A673 (cell line): ENCODE results near the gene ZNF316.

Experiments
- EZH2 ChIP-seq: fragments of 200-600 bp; sonication (generic); IDR thresholded peaks from 2 replicates; pipeline ENCODE4 v1.6.1; 2017; ENCODE audit warnings: borderline replicate concordance, low read depth, mild to moderate bottlenecking, mixed read lengths, antibody characterized with exemption, low read length; ENCODE audit not compliant: poor library complexity, severe bottlenecking
- TF ChIP-seq, protein P1 (sequence below): fragments of 300-800, 200-600 bp; sonication (generic); conservative IDR thresholded peaks from 2 replicates; pipeline ENCODE4 v1.5.1; 2017; ENCODE audit warnings: low read depth, mild to moderate bottlenecking, antibody characterized with exemption, low read length, moderate library complexity, mixed read lengths

DNA sequence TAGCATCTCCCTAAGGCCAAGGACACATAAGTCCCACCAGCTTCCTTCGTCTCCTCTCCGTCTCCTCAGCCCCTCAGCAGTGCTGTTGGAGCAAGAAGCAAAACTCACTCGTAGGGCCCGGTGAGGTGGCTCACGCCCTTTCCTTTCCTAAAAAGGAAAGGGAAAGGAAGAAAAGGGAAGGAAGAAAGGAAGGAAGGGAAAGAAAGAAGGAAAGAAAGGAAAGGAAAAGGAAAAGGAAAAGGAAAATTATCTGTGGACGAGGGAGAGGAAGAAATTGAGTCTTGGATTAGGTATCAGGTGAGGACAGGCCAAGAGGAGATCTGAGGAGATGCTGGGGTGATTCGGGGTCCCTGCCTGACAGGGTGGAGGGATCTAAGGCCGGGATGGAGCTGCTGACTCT lies 3.1 kb upstream of the ZNF316 start:
- TF ChIP-seq, protein P1, sequence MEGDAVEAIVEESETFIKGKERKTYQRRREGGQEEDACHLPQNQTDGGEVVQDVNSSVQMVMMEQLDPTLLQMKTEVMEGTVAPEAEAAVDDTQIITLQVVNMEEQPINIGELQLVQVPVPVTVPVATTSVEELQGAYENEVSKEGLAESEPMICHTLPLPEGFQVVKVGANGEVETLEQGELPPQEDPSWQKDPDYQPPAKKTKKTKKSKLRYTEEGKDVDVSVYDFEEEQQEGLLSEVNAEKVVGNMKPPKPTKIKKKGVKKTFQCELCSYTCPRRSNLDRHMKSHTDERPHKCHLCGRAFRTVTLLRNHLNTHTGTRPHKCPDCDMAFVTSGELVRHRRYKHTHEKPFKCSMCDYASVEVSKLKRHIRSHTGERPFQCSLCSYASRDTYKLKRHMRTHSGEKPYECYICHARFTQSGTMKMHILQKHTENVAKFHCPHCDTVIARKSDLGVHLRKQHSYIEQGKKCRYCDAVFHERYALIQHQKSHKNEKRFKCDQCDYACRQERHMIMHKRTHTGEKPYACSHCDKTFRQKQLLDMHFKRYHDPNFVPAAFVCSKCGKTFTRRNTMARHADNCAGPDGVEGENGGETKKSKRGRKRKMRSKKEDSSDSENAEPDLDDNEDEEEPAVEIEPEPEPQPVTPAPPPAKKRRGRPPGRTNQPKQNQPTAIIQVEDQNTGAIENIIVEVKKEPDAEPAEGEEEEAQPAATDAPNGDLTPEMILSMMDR, result no peak
- TF ChIP-seq EZH2, result no peak
